NB4 (cell line): ENCODE data around the gene ATOX1.
A peak's percentile ranks its signal among the peaks of the same experiment; 100 is the strongest.

Source experiments
- DNase-seq: peaks from one replicate; pipeline ENCODE4 v3.0.0; 2010; ENCODE audit warnings: low read depth
- H3K4me3 ChIP-seq: one replicate; pipeline ENCODE4 v1.5.1; 2011; ENCODE audit warnings: mild to moderate bottlenecking, low read depth, low read length, moderate library complexity
- CTCF ChIP-seq: IDR thresholded peaks from one replicate; pipeline ENCODE4 v1.5.1; 2012; ENCODE audit warnings: low read depth, low read length
- MAX ChIP-seq: IDR thresholded peaks from 2 replicates; pipeline ENCODE4 v1.6.1; 2011; ENCODE audit warnings: low read depth, low read length
- MYC ChIP-seq: IDR thresholded peaks from 2 replicates; pipeline ENCODE4 v1.6.1; 2011; ENCODE audit warnings: low read depth, low read length
- POLR2A ChIP-seq: IDR thresholded peaks from 2 replicates; pipeline ENCODE4 v1.6.1; 2011; ENCODE audit warnings: mild to moderate bottlenecking; ENCODE audit not compliant: insufficient read length; ENCODE audit errors: extremely low read depth

ATOX1 gene

GRCh38 chr5:151758430-151759241, at the start of gene ATOX1:
ATOX1 (minus strand) TSS chr5:151758631; CDS start chr5:151758551, 80 bp downstream.
- H3K4me3 ChIP-seq, result peak within 1 kb of the TSS; percentile 78
- peak; percentile 92 for DNase-seq
- no peak; the same call in 1 of the 2 replicates for TF ChIP-seq MAX
- TF ChIP-seq CTCF, result no peak
- peak; percentile 85 for TF ChIP-seq POLR2A
- peak; percentile 60 for TF ChIP-seq MYC

- H3K4me3 ChIP-seq, result no peak overlapping the region
- no peak for TF ChIP-seq CTCF
- no peak for TF ChIP-seq POLR2A
- TF ChIP-seq MYC, result no peak
- TF ChIP-seq MAX, result no peak
- no peak for DNase-seq
These were observed 47.2 kb upstream of the ATOX1 start for GRCh38 chr5:151805414-151806223.

GRCh38 chr5:151800532-151800931, 42.1 kb upstream of the ATOX1 start:
- DNase-seq, result peak; percentile 57
- no peak for TF ChIP-seq CTCF
- TF ChIP-seq MYC, result no peak
- TF ChIP-seq MAX, result no peak
- TF ChIP-seq POLR2A, result no peak
- no peak overlapping the region for H3K4me3 ChIP-seq

GRCh38 chr5:151799407-151799806, 41.0 kb upstream of the ATOX1 start:
- TF ChIP-seq POLR2A (no peak), MAX (no peak), MYC (no peak), CTCF (no peak)
- DNase-seq, result peak; percentile 75

GRCh38 chr5:151798674-151799073, 40.2 kb upstream of the ATOX1 start:
- no peak for TF ChIP-seq CTCF
- no peak for TF ChIP-seq MYC
- TF ChIP-seq POLR2A, result no peak
- no peak for TF ChIP-seq MAX
- no peak for DNase-seq
- H3K4me3 ChIP-seq, result no peak overlapping the region

More at GRCh38 chr5:151799407-151799806, 41.0 kb upstream of the ATOX1 start:
- no peak overlapping the region for H3K4me3 ChIP-seq
